ENCODE results near the gene P2RY8. TPM values are rescaled to one million over a fixed set of nuclear protein-coding genes. Genes with fewer than 3 reads are reported as not detected.
"Not testable (repeated sequence)": the region's sequence is repeated elsewhere in the genome, so short reads cannot be mapped to it uniquely, and the experiment has no call there.

The P2RY8 gene
- total RNA-seq, 1 experiment from 2014 or later, result 0.10 TPM

DNA sequence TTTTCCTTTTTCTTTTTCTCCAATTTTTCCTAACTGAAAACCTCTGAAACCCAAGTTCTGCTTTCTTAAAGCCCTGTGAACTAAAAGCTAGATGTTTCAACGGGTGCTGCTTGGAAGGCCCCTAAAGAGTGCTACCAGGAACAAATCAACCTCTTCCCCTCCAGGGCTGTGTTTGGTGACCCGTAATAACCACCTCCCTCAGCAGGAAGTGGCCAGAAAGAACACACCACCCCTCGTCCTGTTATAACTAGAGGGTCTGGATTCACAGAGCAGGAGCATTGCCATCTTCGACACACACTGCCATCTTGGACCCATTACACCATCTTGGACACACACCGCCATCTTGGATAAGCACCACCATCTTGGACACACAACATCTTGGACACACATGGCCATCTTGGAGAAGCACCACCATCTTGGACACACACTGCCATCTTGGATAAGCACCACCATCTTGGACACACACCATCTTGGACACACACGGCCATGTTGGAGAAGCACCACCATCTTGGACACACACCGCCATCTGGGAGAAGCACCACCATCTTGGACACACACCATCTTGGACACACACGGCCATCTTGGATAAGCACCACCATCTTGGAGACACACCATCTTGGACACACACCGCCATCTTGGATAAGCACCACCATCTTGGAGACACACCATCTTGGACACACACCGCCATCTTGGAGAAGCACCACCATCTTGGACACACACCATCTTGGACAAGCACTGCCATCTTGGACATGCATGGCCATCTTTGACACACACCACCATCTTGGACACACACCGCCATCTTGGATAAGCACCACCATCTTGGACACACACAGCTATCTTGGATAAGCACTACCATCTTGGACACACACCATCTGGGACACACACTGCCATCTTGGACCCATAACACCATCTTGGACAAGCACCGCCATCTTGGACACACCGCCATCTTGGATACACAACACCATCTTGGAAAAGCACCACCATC is 89.7 kb downstream of the P2RY8 start:
- DNase-seq (ENCODE audit: low read depth), result not testable (repeated sequence)

DNA sequence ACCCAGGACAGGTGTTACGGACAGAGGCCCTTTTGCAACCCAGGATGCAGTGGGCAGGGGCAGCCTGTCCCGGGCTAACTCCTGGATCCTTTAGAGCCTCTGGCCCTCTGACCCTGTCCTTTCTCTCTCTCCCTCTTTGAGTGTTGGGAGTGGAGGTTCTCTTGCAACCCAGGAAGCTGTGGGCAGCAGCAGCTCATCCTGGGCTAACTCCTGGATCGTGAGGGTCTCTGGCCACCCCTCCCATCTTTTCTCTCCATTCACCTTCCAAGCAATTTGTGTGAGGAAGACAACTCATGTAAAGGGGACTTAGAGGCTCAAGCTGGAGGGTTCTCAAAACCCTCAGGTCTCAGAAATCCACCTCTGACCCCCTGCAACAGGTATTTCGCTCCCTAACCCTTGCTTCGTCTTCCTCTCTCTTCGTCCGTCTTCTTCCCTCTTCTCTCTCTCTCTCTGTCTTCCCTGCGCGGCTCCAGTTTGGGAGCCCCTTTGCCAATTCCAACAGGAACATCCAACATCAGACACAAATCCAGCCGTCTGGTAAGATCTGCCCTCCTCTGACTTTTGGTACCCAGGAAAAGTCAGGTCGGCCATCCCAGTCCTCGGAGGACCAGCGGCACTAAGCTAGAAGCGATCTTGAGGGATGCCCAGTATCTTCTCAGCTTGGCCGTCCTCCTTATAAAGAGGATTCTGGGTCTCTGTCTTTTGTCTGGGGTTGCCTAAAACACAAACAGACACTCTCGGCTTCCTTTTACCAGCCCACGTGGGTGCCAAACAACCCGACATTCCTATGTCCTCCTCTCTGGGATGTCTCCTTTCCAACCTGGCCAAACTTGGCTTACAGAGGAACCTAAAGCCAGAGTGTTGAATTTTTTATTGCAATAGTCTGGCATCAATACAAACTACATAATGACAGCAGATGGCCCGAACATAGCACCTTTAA is 92.2 kb downstream of the P2RY8 start:
- DNase-seq (ENCODE audit: low read depth), result no peak

GRCh38 chrX:1443496-1444075 is 93.4 kb downstream of the P2RY8 start:
- no peak for DNase-seq (ENCODE audit: low read depth)

DNA sequence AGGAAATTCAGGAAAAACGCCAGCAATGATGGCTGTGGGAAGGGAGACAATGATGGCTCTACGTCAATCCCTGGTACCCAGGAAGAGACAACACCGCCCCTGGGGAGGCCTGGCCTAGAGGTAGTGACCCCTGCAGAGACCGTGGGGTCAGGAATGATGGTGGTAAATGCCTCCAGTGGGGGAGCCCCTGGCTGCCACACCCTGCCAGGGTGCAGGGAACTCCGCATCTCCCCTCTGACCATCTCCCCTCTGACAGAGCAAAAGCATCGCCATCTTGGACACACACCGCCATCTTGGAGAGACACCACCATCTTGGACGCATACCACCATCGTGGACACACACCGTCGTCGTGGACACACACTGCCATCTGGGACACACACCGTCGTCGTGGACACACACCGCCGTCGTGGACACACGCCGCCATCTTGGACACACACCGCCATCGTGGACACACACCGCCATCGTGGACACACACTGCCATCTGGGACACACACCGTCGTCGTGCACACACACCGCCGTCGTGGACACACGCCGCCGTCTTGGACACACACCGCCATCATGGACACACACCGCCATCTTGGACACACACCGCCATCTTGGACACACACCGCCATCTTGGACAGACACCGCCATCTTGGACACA is 94.1 kb downstream of the P2RY8 start:
- DNase-seq (ENCODE audit: low read depth), result no peak

DNA sequence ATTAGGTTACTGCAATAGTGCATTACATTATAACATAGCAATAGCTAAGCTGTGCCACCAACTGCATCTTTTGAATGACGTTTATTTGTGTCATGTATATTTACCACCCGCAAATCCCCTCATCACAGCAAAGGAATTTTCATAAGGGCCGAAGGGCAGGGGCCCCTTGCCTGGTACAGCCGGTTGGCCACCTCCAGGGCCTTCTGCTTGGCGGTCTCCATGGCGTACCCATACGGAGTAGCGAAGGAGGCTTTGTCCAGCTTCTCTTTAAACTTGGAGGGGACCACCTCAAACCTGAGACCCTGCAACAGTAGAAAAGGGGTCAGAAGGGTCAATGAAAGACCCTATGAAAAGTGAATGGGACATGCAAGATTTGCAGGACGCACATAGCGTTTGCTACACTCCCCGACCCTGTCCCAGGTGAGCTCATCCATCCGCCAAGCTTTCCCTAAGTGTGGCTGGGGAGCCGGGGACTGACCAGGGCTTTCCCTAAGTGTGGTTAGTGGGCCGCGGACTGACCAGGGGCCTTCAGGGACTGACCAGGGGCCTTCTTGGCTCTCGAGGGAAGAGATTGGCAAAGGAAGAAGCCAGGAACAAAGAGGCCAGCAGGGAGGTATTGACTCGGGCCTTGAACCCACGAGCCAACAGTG is 94.8 kb downstream of the P2RY8 start:
- DNase-seq (ENCODE audit: low read depth), result no peak

- no peak for DNase-seq (ENCODE audit: low read depth)
Observed at GRCh38 chrX:1440506-1440905, 96.5 kb downstream of the P2RY8 start.

GRCh38 chrX:1435241-1435895 is 101.6 kb downstream of the P2RY8 start:
- no peak for DNase-seq (ENCODE audit: low read depth)

- DNase-seq (ENCODE audit: low read depth), result no peak
Observed at GRCh38 chrX:1434871-1435240, 102.1 kb downstream of the P2RY8 start.

- DNase-seq (ENCODE audit: low read depth), result no peak
Observed at GRCh38 chrX:1433646-1434357, 103.2 kb downstream of the P2RY8 start.

DNA sequence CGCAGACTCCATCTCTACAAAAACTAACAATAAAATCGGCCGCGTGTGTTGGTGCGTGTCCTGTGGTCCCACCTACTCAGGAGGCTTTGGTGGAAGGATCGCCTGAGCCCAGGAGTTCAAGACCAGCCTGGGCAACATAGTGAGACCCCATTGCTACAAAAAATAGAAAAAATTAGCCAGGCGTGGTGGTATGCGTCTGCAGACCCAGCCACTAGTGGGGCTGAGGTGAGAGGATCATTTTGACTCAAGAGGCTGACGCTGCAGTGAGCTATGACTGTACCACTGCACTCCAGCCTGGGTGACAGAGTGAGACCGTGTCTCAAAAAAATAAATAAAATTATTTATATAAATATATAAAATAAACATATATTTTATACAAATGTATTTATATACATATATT is 106.5 kb downstream of the P2RY8 start:
- no peak for DNase-seq (ENCODE audit: low read depth)

DNA sequence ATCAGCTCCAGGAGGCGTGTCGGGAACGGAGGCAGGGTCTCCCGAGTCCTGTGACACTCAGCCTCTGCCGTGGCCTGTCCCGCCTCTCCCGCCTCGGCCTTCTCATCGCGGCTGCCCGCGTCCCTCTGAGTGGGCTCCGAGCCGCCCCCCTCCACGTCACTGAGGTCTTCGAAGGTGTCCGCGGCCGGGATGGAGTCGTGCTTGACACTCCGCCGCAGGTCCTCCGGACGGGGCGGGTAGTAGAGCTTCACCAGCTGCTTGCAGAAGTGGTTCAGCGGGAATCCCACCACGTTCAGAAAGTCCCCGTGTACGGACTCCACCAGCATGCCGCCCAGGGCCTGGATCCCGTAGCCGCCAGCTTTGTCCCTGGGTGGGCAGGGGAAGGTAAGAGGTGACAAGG is 109.2 kb downstream of the P2RY8 start:
- DNase-seq (ENCODE audit: low read depth), result no peak

- not testable (repeated sequence) for DNase-seq (ENCODE audit: low read depth)
Observed at GRCh38 chrX:1426321-1426720, 110.7 kb downstream of the P2RY8 start.

GRCh38 chrX:1425381-1425780 is 111.6 kb downstream of the P2RY8 start:
- DNase-seq (ENCODE audit: low read depth), result no peak

GRCh38 chrX:1424147-1424851 is 112.7 kb downstream of the P2RY8 start:
- no peak for DNase-seq (ENCODE audit: low read depth)

- no peak for DNase-seq (ENCODE audit: low read depth)
Observed at GRCh38 chrX:1423215-1423614, 113.8 kb downstream of the P2RY8 start.

DNA sequence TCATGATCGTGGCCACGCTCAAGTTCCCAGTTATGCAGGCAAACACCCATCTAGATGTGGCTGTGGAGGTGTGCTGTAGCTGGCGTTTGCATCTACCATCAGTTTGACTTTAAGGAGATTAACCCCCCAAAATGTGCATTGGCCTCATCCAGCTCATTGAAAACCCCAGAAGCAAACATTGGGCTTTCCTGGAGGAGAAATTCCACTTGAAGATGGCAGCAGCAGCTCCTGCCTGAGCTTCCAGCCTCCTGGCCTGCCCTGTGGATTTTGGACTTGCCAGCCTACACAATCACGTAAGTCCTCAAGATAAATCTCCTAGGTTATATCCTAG is 114.9 kb downstream of the P2RY8 start:
- no peak for DNase-seq (ENCODE audit: low read depth)

DNA sequence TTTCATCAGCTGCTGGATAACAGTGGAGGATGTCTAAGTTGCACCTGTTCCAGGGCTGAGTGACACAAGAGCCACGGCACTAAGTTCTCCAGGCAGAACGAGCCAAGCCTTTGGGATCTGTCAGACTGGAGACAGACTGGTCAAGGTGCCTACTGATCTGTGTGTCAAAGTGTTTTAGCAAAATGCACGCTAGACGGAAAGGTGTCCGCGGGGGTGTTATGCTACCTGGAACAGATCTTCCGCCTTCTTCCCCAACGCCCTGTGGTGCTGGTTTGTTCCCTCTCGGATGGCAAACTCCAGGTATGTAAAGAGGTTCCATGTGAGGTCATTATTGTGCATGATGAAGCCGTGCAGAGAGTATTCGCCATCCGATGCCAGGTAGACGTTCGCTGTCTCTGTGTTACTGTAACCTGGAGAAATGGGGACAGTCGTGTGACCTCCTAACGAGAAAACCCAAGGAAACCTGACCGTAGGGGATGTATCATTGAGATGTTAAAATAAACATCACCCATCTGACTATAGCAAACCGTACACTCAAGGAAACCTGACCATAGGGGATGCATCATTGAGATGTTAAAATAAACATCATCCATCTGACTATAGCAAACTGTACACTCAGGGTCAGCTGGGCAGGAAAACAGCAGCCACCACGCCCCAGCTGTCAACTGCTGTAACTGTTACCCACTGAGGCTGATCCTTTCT is 115.4 kb downstream of the P2RY8 start:
- DNase-seq (ENCODE audit: low read depth), result no peak

DNA sequence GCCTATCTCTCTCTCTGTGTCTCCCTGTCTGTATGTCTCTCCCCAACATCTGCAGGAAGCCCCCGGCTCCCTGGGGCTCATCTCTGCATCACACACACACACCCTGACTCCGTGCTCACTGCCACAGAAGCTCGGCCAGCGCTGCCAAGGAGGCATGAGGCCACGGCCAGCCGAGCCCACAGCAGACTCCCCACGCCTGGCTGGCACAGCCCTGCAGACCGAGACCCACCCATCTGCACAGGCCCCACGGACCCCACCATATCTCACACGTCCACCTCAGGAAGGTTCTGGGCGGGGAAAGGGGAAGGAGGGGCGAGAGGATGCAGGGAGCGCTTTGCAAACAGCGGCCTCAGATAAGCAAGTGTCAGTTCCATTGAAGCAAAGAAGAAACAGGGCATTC is 116.6 kb downstream of the P2RY8 start:
- DNase-seq (ENCODE audit: low read depth), result no peak

Measured in M059J (cell line).